Hematopoietic multipotent progenitor cell treated with erythropoietin and hydrocortisone succinate and interleukin-3 and kit ligand, for 8 days (in vitro differentiated cells): ENCODE data around the gene DCAF6.
A peak's percentile ranks its signal among the peaks of the same experiment; 100 is the strongest.

Source experiments
- DNase-seq: peaks from one replicate; pipeline ENCODE4 v3.0.0-alpha.2; 2015

DCAF6 gene

GRCh38 chr1:167973832-167974231 lies 37.3 kb downstream of the DCAF6 start:
- no peak for DNase-seq

- DNase-seq, result no peak
Observed at GRCh38 chr1:167974698-167975097, 38.2 kb downstream of the DCAF6 start.

GRCh38 chr1:167977245-167977644 lies 40.8 kb downstream of the DCAF6 start:
- DNase-seq, result no peak

DNA sequence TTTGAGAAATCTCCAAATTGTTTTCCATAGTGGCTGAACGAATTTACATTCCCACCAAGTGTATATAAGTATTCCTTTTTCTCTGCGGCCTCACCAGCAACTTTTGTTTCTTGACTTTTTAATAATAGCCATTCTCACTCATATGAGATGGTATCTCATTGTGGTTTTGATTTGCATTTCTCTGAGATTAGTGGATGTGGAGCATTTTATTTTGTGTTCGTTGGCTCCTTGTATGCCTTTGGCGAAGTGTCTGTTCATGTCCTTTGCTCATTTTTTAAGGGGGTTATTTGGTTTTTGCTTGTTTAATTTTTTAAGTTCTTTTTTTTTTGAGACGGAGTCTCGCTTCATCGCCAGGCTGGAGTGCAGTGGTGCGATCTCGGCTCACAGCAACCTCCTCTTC lies 45.5 kb downstream of the DCAF6 start:
- DNase-seq, result no peak

- DNase-seq, result no peak
Observed at GRCh38 chr1:167983797-167984420, 47.4 kb downstream of the DCAF6 start.

DNA sequence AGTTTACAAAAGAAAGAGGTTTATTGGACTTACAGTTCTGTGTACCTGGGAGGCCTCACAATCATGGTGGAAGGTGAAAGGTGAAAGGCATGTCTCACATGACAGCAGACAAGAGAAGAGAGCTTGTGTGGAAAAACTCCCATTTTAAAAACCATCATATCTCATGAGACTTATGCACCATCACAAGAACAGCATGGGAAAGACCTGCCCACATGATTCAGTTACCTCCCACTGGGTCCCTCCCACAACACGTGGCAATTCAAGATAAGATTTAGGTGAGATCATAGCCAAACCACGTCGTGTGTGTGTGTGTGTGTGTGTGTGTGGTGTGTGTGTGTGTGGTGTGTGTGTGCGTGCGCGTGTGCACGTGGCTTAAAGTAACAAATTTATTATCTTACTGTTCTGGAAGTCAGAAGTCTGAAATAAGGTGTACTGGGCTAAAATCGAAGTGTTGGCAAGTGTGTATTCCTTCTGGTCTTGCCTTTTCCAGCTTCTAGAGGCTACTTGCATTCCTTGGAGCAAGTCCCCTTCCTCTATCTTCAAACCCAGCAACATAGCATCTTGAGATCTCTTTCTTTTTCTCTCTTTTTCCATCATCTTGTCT lies 48.5 kb downstream of the DCAF6 start:
- peak; percentile 95 for DNase-seq

DNA sequence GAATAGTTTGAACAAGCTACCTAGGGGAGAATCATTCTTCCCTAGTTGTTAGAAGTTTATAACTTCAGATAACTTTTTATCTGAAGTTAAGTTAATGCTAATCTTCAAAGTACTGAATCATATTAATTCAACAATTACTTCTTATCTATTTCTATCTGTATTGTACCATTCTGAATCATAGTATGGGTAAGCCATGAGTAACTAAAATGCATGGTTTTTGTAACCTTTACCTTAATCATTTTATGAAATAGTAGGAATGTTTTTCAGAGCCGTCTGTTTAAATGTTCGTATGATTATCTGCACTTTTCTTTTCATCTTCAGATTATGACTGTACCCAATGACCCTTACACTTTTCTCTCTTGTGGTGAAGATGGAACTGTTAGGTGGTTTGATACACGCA lies 50.7 kb downstream of the DCAF6 start:
- DNase-seq, result no peak

DNA sequence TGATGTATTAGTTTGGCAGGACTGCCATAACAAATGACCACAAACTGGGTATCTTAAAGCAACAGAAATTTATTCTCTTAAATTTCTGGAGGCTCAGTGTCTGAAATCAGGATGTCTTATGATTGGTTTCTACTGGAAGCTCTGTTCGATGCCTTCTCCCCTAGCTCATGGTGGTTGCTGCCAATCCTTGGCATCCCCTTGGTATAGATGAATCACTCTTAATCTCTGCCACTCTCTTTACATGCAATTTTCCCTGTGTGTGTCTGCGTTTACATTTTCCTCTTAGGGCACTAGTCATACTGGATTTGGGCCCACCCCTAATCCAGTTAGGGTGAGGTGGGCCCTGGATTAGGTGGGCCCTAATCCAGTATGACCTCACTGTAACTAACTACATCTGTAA lies 55.1 kb downstream of the DCAF6 start:
- DNase-seq, result no peak

GRCh38 chr1:167993720-167994119 lies 57.2 kb downstream of the DCAF6 start:
- no peak for DNase-seq

DNA sequence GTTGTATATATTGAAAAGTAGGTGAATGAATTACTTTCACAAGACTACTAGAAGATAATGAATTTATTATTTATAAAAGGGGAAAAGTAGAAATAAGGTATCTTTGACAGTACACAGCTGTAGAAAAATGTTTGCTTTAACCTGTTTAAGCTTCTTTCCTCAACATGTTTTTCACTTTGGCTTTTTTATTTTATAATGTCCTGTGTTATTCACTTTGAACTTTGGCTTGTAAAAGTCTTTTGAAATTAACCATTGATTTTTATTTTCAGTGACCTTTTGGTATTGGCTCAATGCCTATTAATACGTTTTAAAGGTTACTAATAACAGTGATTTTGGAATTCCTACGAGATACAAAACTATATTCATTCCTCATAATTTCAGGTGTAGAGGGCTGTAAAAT lies 58.1 kb downstream of the DCAF6 start:
- no peak for DNase-seq

DNA sequence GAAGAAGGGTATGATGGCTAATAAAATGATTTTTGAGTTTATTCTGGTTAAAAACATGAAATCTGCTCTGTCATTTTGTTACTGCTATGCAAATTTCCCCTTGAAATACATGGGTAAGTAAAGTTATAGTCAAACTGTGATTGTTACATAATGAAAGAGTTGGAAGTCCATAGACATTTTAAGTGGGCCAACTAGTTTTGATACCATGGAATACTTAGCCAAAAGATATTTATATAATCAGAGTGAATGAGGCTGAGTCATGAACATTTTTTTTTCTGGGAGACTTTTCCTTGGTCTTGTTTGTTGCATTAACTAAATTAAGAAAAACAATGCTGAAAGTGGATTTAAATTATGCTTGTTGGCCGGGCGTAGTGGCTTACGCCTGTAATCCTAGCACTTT lies 58.6 kb downstream of the DCAF6 start:
- DNase-seq, result no peak

DNA sequence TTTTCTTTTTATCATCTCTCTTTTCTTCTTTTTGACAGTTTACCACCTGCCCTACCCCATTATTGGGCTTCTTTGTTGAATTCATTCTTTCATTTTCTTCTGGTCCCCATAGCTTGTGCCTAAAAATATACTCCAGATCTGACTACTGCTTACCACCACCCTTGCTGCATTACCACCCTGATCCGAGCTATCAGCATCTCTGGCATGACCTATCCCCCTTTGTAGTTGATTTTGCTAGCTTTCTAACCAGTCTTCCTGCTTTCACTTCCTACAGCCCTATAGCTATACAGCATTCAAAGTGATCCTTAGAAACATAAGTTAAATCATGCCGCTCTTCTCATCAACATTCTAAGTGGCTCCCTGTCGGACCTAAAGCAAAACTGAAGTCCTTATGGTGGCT lies 59.8 kb downstream of the DCAF6 start:
- DNase-seq, result no peak

- DNase-seq, result no peak
Observed at GRCh38 chr1:167997037-167997575, 60.6 kb downstream of the DCAF6 start.

GRCh38 chr1:167999877-168000276 lies 63.4 kb downstream of the DCAF6 start:
- DNase-seq, result no peak

DNA sequence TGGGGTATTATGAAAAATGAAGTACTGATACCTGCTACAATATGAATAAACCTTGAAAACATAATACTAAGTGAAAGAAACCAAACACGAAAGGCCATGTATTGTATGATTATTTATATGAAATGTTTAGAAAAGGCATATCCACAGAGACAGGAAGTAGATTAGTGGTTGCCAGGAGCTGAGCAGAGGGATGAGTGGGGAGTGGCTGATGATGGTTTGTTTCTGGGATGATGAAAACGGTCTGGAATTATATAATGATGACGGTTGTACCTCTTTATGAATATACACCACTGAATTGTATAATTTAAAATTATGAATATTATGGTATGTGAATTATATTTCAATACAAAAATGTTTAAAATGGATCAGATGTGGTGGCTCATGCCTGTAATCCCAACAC lies 64.2 kb downstream of the DCAF6 start:
- DNase-seq, result no peak

DNA sequence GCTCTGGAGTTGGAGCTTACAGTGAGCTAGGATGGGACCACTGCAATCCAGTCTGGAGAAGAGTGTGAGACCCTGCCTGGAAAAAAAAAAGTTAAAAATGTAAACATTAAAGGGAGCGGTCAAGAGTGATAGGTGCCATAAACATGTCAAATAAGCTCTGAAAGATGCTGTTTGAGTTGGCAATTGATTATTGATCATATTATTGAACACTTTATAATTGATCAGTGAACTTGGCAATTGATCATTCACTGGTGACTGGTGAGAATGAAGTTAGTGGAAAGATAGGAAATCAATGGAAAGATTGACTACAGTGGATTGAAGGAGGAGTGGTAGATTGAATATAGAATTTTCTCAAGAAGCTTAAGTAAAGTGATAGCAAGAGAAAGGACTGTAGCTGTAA lies 64.7 kb downstream of the DCAF6 start:
- no peak for DNase-seq

DNA sequence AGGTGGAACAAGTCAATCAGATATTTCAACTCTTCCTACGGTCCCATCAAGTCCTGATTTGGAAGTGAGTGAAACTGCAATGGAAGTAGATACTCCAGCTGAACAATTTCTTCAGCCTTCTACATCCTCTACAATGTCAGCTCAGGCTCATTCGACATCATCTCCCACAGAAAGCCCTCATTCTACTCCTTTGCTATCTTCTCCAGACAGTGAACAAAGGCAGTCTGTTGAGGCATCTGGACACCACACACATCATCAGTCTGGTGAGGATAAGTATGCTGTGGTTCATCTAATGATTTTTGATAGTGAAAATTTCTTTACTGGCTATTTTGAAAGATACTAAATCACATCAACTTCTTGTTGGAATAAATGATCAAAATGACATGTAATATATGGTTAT lies 68.0 kb downstream of the DCAF6 start:
- peak; percentile 41 for DNase-seq

DNA sequence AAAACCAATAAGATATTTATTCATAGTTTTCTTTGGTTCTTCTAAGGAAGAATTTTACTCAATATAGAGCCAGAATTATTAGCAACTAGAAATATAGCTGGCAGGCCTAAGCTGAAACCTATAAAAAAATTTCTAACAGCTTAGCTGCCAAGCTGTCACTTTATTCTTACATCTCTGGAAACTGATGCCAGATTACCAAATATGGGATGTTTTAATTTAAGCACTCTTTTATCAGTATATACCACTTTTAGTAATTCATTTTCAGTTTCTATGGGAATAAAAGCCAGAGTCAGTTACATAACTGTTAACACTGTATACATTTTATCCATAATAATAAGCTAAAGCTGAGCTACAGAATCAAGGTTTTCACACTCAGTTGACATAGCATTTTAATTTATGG lies 69.0 kb downstream of the DCAF6 start:
- peak; percentile 27 for DNase-seq

- DNase-seq, result no peak
Observed at GRCh38 chr1:168007691-168008090, 71.2 kb downstream of the DCAF6 start.

DNA sequence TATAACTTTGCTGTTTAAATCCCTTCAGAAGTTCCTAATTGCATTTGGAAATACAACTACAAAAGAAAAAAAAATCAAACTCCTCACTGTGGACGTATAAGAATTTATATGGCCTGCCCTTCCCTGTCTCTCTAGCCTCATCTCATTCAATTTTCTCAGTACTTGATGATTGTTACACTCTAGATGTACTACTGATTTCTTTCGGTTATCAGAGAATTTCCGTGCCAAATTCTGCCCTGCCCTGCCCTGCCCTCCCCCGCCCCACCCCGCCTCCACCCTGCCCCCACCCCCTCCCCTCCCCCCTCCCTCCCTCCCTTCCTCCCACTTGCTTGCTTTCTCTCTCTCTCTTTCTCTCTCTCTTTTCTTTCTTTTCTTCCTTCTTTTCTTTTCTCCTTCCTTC lies 72.1 kb downstream of the DCAF6 start:
- DNase-seq, result peak; percentile 53

DNA sequence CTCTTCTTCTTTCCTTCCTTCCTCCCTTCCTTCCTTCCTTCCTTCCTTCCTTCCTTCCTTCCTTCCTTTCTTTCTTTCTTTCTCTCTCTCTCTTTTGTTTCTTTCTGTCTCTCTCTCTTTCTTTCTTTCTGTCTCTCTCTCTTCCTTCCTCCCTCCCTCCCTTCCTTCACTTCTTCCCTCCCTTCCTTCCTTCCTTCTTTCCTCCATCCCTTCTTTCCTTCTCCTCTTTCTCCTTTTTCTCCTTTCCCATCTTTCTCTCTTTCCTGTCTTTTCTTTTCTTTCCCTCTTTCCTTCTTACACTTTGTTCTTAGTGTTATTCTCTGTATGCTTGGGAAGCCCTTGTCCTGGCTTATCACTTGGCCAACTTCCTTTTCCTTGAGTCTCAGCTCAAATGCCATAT lies 72.8 kb downstream of the DCAF6 start:
- DNase-seq, result no peak

DNA sequence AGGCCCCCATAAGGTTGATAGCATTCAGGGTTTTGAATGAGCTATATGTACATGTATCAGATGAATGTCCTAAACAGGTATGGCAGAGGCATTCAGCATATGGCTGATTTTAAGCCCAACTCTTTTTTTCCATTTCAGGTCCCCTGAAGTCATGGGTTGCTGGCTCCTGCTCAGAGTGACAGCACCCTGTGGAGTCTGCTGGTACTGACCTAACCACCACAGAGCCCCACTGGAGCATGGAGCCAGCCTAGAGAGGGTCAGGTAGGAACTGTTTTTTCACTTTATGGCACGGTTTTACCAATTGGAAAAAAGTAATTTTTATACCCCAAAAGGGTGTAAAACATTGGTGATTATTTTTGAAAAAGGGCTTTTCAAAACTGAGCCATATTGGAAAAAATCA lies 82.9 kb downstream of the DCAF6 start:
- DNase-seq, result peak; percentile 29

DNA sequence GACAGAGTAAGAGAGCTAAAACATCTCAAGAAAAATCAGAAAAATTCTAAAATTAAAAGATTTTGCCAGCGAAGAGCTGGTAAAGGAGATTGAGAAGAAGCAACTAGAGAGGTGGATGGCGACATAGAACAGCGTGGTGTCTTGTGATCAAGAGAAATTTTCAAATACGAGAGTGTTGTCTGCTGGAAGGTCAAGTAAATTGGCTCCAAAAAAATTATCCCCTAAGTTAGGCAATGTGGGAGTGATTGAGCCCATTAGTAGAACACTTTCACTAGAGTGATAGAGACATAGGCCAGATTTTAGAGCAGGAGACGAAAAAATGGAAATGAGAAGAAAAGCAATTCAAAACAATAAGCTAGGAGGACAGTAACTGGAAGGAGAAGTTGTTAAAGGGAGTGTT lies 94.7 kb downstream of the DCAF6 start:
- no peak for DNase-seq

- no peak for DNase-seq
Observed at GRCh38 chr1:168031627-168032026, 95.1 kb downstream of the DCAF6 start.

GRCh38 chr1:168032029-168032428 lies 95.5 kb downstream of the DCAF6 start:
- no peak for DNase-seq
